Stimulated activated CD4-positive, alpha-beta T cell treated with anti-CD3 and anti-CD28 coated beads, Interleukin-4, amount 100 ng/mL, for 24 hours (primary cell): Measurements from ENCODE around the gene ZNF90.
A peak's percentile ranks its signal among the peaks of the same experiment; 100 is the strongest.
"Not testable (repeated sequence)": the region's sequence is repeated elsewhere in the genome, so short reads cannot be mapped to it uniquely, and the experiment has no call there.

Experiments
- DNase-seq: peaks from one replicate; pipeline ENCODE4 v3.0.0-alpha.2; 2020

Gene ZNF90

GRCh38 chr19:20077791-20078463 lies at the start of gene ZNF90:
ZNF90 (plus strand) TSS chr19:20078000; CDS start chr19:20078133, 133 bp downstream.
- DNase-seq, result peak; percentile 90

DNA sequence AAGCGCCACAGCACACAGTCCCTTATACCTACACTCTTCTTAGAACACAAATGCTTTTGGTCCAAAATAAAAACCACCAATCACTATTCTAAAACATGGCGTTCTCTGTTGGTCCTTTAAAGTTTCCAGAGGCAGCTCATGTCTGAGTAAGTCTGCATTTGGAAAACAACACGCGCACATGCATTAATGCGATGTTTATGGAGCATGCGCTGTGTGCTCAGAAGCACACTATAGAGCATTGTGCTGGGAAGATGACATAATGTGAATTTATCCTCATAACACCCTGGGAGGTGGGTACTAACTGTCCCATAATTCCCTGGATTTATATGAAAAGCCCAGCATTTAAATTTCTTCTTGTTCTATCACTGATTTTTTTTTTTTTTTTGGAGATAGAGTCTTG lies 49.2 kb upstream of the ZNF90 start:
- DNase-seq, result no peak

DNA sequence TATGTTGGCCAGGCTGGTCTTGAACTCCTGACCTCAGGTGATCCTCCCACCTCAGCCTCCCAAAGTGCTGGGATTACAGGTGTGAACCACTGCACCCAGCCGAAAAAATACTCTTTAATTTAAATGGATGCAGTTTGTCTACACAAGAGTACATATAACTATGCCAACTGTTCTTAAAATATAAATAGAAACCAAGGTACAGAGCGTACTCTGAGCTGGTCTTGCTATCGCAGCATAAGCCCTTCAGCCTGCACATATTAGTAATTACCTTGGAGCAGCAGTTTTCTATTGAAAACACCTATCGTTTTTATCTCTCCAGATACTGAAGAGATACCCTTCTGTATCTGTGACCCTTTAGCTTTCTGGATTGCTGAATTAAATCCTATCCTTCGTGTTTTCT lies 41.9 kb upstream of the ZNF90 start:
- no peak for DNase-seq

GRCh38 chr19:20038358-20039202 lies 39.2 kb upstream of the ZNF90 start:
- DNase-seq, result no peak

- peak; percentile 97 for DNase-seq
Measured at GRCh38 chr19:20039203-20039723, 38.5 kb upstream of the ZNF90 start, which contains the start of gene ZNF682. ZNF682 (minus strand) TSS chr19:20039505; CDS start chr19:20039345, 160 bp downstream.

DNA sequence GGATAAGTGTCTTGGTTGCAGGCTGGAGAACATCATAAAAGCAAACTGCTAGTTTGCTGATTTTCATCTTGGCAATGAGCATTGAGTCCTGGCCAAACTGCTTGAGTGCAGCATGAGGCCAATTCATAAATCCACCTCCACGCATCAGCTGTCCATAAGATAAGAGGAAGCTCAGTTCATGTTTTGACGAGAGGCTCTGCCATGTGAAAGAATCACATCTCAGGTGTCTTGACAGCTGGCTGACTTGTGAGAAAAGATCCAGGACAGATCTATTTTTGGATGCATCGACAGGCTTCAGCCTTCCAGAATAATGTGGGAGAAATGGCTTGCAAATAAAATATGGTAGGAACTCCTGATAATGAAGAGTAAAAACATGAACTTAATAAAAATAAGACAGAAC lies 33.1 kb upstream of the ZNF90 start:
- DNase-seq, result no peak

DNA sequence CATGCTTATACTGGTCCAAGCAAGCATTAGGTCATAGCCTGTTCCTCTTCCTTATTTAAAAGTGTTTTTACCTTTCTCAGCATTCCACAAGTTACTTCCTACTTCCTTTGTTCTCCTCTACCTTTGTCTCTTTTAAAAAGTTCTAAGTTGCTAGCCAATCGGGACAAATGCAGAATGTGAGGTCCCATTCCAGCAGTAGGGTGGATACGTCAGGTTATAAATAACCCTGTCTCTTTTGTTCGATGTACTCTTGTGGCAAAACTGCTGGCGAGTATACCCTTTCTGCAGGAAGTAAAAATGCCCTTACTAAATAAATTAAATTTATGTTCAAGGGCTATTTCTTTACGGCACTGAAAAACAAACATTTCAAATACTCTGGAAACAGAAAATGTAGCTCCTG lies 32.1 kb upstream of the ZNF90 start:
- DNase-seq, result not testable (repeated sequence)

- peak; percentile 76 for DNase-seq
Measured at GRCh38 chr19:20051841-20052768, 25.7 kb upstream of the ZNF90 start.

- DNase-seq, result not testable (repeated sequence)
Measured at GRCh38 chr19:20058738-20059137, 19.1 kb upstream of the ZNF90 start.

DNA sequence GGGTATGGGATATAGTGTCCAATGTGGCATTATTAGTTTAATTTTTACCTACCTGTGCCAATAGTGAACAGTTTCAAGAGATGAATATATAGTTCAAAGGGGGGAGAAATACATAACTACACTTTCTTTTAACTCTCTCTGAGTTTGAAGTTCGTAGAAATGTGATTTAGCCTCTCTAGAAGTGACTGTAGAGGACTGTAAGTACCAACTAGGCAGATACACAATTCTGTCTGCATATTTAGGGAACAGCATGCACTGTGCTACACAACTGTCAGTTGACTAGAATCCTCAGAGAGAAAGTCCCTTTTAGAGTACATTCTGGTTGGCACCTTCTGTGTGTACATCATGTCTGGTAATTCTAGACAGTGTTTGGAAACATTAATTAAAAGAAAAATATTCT lies 17.5 kb upstream of the ZNF90 start:
- no peak for DNase-seq

DNA sequence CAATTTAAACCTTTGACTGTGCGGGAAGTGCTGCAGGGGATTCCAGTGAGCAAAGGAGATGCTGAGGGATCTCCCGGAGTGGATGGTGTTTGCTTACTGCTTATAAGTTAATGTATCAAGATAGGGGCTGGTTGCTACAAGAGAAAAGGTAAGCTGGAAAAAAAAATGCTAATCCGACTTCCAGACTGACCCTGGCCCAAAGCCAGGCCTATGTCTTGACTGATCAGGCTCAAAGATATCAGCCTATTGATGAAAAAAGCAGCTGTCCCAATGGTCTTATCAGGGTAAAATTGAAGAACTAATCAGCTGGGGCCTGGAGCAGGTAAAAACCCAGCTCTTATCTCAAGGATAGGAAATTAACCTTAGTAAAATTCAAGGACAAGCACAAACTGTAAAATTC lies 10.9 kb upstream of the ZNF90 start:
- DNase-seq, result no peak

DNA sequence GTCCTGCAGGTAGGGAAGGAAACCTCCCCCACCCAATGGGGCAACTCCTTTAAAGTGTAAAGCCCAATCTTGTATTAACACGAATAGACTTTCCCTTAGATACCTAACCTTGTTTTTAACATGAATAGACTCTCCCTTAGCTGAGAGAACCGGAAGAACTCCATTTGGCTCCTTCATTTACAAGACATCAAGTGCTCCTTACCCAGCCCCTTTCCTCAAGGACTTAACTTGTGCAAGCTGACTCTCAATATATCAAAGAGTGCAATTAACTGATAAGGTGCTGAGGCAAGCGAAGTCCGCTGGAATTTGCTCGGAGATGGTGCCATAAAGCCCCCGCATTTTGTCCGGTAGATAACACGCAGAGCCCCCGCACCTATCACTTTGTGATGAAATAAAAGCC lies 9.9 kb upstream of the ZNF90 start:
- DNase-seq, result no peak

GRCh38 chr19:20068559-20068958 lies 9.2 kb upstream of the ZNF90 start:
- DNase-seq, result not testable (repeated sequence)

- no peak for DNase-seq
Measured at GRCh38 chr19:20070691-20071090, 7.1 kb upstream of the ZNF90 start.

DNA sequence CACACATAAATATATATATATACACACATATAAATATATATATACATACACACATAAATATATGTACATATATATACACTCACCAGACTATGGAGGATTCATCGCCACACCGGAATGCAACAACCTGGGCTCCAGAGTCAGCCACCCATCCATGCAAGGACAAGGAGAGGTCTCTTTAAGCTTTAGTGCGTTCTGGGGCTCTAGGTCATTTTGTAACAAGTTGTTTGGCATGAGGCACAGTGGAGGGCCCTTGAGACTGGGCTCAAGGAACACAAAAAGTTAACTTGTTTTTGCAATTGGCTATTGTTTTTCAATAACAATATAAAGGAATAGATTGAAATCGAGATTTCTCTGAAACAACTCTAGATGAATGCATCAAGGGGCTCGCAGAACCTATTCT lies 4.9 kb upstream of the ZNF90 start:
- no peak for DNase-seq

- peak; percentile 7 for DNase-seq
Measured at GRCh38 chr19:20078581-20079031, 806 bp downstream of the ZNF90 start.

GRCh38 chr19:20079476-20079875 lies 1.7 kb downstream of the ZNF90 start:
- no peak for DNase-seq

- no peak for DNase-seq
Measured at GRCh38 chr19:20080656-20081055, 2.9 kb downstream of the ZNF90 start.

GRCh38 chr19:20082232-20082833 lies 4.5 kb downstream of the ZNF90 start:
- DNase-seq, result not testable (repeated sequence)

GRCh38 chr19:20082876-20083275 lies 5.1 kb downstream of the ZNF90 start:
- DNase-seq, result not testable (repeated sequence)

DNA sequence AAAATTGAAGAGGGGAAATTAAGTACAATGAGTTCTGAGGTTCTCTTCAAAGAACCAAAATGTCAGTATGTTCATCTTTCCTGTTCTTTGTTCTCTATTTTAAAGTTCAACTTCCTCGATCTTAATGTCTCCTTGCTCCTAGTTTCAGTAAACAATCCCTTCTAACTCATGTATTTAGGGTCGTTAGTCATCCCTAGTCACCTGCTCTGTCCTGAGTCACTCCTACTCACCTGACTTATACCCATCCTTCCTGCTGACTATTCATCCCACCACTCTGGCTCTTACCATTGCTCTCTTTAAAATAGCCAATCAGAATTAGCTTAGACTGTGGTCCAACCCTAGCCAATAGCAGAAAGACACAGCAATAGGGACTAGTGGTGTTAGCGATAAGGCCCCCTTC lies 24.3 kb downstream of the ZNF90 start:
- DNase-seq, result no peak

DNA sequence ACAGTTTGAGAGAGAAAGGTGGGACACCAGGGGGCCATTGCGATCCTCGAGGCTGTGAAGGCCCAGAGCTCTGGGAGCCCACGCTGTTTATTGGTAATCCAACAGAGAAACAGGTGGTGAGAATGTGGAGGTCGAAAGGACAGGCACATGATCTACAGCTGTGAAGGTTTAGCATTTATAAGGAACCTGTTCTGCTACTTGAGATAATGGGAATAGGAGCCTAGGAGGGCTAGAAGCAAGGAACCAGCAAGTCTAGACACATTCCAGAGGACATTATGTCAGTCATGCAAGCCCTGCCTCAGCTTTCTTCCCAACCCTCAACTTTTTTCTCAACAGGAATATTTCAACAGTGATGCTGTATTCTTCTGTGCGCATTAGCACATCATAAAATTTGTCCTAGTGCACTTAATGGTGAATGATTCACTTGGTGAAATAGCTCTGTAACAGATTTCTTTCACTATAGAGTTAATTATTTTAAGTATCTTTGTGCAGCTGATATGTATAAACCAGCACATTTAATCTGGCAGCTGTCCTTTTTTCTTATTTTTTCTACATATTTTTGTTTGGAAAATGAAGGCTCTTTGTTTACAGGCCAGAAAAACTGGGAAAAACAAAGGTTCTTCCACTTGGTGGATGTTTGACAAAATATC lies 25.4 kb downstream of the ZNF90 start:
- no peak for DNase-seq
